Upper lobe of left lung (tissue), 6 donors: ENCODE results near the gene MTMR4. TPM values are rescaled to one million over a fixed set of nuclear protein-coding genes. Genes with fewer than 3 reads are reported as not detected.
"Not testable (repeated sequence)": the region's sequence is repeated elsewhere in the genome, so short reads cannot be mapped to it uniquely, and the experiment has no call there.

Experiments used
- ATAC-seq, 2 donors: fragments of 200-7000 bp; cut with Tn5 transposase; one replicate each; pipeline ENCODE4 v1.9.1; 2022; ENCODE audit warnings: mild to moderate bottlenecking in 2 of 2, moderate library complexity in 2 of 2; ENCODE audit not compliant: low FRiP score in 2 of 2
- DNase-seq, 2 donors: peaks; one replicate each; pipeline ENCODE4 v3.0.0-alpha.2; 2019 to 2020
- H3K27ac ChIP-seq, 4 donors: fragments of 200-600 bp; sonication (generic); one replicate each; pipeline ENCODE4 v1.5.1; 2016 to 2019
- H3K27me3 ChIP-seq, 4 donors: fragments of 200-600 bp; sonication (generic); one replicate each; pipeline ENCODE4 v1.5.1; 2017 to 2019
- H3K36me3 ChIP-seq, 4 donors: fragments of 200-600 bp; sonication (generic); one replicate each; pipeline ENCODE4 v1.5.1; 2016 to 2019
- H3K4me1 ChIP-seq, 4 donors: fragments of 200-600 bp; sonication (generic); one replicate each; pipeline ENCODE4 v1.5.1; 2018 to 2019
- H3K4me3 ChIP-seq, 4 donors: fragments of 200-600 bp; sonication (generic); one replicate each; pipeline ENCODE4 v1.5.1; 2017 to 2019; ENCODE audit warnings: mild to moderate bottlenecking in 2 of 4, moderate library complexity in 1 of 4
- H3K9me3 ChIP-seq, 4 donors: fragments of 200-600 bp; sonication (generic); one replicate each; pipeline ENCODE4 v1.5.1; 2018 to 2019
- CTCF ChIP-seq, 6 experiments: fragments of 450-650 bp in 4 of 6; fragments of 200-600 bp in 2 of 6; sonication (generic) in 2 of 6; IDR thresholded peaks; one replicate each; pipeline ENCODE4 v1.5.1; 2016 to 2019; ENCODE audit warnings: antibody characterized with exemption in 6 of 6
- EP300 ChIP-seq, 4 donors: sonication (generic); formaldehyde crosslinking; IDR thresholded peaks; one replicate each; pipeline ENCODE4 v1.5.1; 2017; ENCODE audit warnings: antibody characterized with exemption in 4 of 4, control low read depth in 2 of 4
- POLR2A ChIP-seq, 4 donors: fragments of 450-650 bp; IDR thresholded peaks; one replicate each; pipeline ENCODE4 v1.5.1; 2016 to 2017; ENCODE audit warnings: antibody characterized with exemption in 4 of 4, mild to moderate bottlenecking in 2 of 4
- POLR2AphosphoS5 ChIP-seq, 2 donors: sonication (generic); formaldehyde crosslinking; IDR thresholded peaks; one replicate each; pipeline ENCODE4 v1.5.1; 2017; ENCODE audit warnings: antibody characterized with exemption in 2 of 2
- WGBS, 2 donors: methylation state at CpG; one replicate each; pipeline ENCODE4 v1.1.5; 2017 to 2018; 5-methylcytosine and 5-hydroxymethylcytosine counted together
- total RNA-seq, 6 donors: library from RNA; depleted of rRNA in 4 of 6; stranded (reverse); fragments of >200 nt in 4 of 6; gene quantifications; one replicate each; pipeline versions ENCODE4 v1.1.0 to v1.2.1, GENCODE V29; 2016 to 2021
- donor health status: DM: no; HTN: no; CAD: no; lungs with moderate emphysema.
- donor health status: DM: no; HTN: yes; CAD: no; lungs with severe emphysema.

The MTMR4 gene
- total RNA-seq, 6 donors from 2014 or later, result 19.6 to 56.6 (median 34.9) TPM

GRCh38 chr17:58488428-58488890 is 26.0 kb downstream of the MTMR4 start:
- ATAC-seq (no peak), DNase-seq (no peak)
- H3K9me3 ChIP-seq, result no peaks in the 10 kb centered on the region
- TF ChIP-seq EP300 (IDR thresholded peaks at IDR 0.05), result no peak
- no peak for TF ChIP-seq POLR2AphosphoS5 (IDR thresholded peaks at IDR 0.05)
- TF ChIP-seq POLR2A (IDR thresholded peaks at IDR 0.05), result no peak
- no peak for TF ChIP-seq CTCF (IDR thresholded peaks at IDR 0.05)
- 90 to 92% methylated on average over 6 to 26 of the region's 26 CpGs for WGBS, 2 donors
- no peaks in the 10 kb centered on the region for H3K4me1 ChIP-seq
- H3K36me3 ChIP-seq, result peaks cover 29 to 60% (median 48%) of the 10 kb centered on the region in 4 donors
- no peaks in the 10 kb centered on the region for H3K27me3 ChIP-seq
- no peak overlapping the region for H3K27ac ChIP-seq
- H3K4me3 ChIP-seq, result no peak overlapping the region

GRCh38 chr17:58487589-58488427 is 26.6 kb downstream of the MTMR4 start, which contains the start of gene HSF5:
HSF5 (minus strand) TSS chr17:58488408; CDS start chr17:58488274, 134 bp downstream.
- H3K36me3 ChIP-seq, result peaks cover 25 to 53% (median 42%) of the 10 kb centered on the region in 4 donors
- no peaks in the 10 kb centered on the region for H3K9me3 ChIP-seq
- H3K4me1 ChIP-seq, result no peaks in the 10 kb centered on the region
- ATAC-seq (peak in 1 of 2 donors; percentile 65), DNase-seq (peak; percentile 44 to 92)
- no peak within 1 kb of the TSS for H3K27ac ChIP-seq
- WGBS, 2 donors, result 64 to 84% methylated on average over 40 to 91 of the region's 98 CpGs
- no peaks in the 10 kb centered on the region for H3K27me3 ChIP-seq
- H3K4me3 ChIP-seq, result peak within 1 kb of the TSS in 3 of 4 donors; percentile 5 to 35 (median 32)
- peak in 4 of 6 experiments; percentile 9 to 43 (median 28) for TF ChIP-seq CTCF (IDR thresholded peaks at IDR 0.05)
- TF ChIP-seq POLR2A (IDR thresholded peaks at IDR 0.05), result no peak
- TF ChIP-seq EP300 (IDR thresholded peaks at IDR 0.05), result no peak
- TF ChIP-seq POLR2AphosphoS5 (IDR thresholded peaks at IDR 0.05), result no peak

GRCh38 chr17:58484600-58484999 is 29.8 kb downstream of the MTMR4 start:
- Histone ChIP-seq H3K4me1 (no peaks in the 10 kb centered on the region), H3K36me3 (peaks cover 3 to 23% (median 10%) of the 10 kb centered on the region in 4 donors), H3K27me3 (no peaks in the 10 kb centered on the region), H3K9me3 (no peaks in the 10 kb centered on the region), H3K4me3 (no peak overlapping the region), H3K27ac (no peak overlapping the region)
- WGBS, 2 donors, result 92 to 93% methylated on average over 3 of the region's 3 CpGs
- DNase-seq (no peak), ATAC-seq (no peak)
- TF ChIP-seq EP300 (IDR thresholded peaks at IDR 0.05), result no peak
- TF ChIP-seq POLR2AphosphoS5 (IDR thresholded peaks at IDR 0.05), result no peak
- TF ChIP-seq CTCF (IDR thresholded peaks at IDR 0.05), result no peak
- TF ChIP-seq POLR2A (IDR thresholded peaks at IDR 0.05), result no peak

- not testable (repeated sequence) for H3K4me3 ChIP-seq, H3K27me3 ChIP-seq, H3K4me1 ChIP-seq, ATAC-seq, H3K36me3 ChIP-seq, H3K9me3 ChIP-seq, DNase-seq, H3K27ac ChIP-seq
- 90 to 93% methylated on average over 5 of the region's 5 CpGs for WGBS, 2 donors
Measured at GRCh38 chr17:58481798-58482197, 32.6 kb downstream of the MTMR4 start.

- no peak overlapping the region for H3K27ac ChIP-seq
- WGBS, 2 donors, result 66 to 82% methylated on average over 6 of the region's 6 CpGs
- no peaks in the 10 kb centered on the region for H3K4me1 ChIP-seq
- no peak for DNase-seq
- TF ChIP-seq EP300 (IDR thresholded peaks at IDR 0.05), result no peak
- TF ChIP-seq POLR2A (IDR thresholded peaks at IDR 0.05), result no peak
- no peak for TF ChIP-seq CTCF (IDR thresholded peaks at IDR 0.05)
- TF ChIP-seq POLR2AphosphoS5 (IDR thresholded peaks at IDR 0.05), result no peak
- ATAC-seq, result no peak
- H3K27me3 ChIP-seq, result no peaks in the 10 kb centered on the region
- no peak overlapping the region for H3K4me3 ChIP-seq
- H3K9me3 ChIP-seq, result no peaks in the 10 kb centered on the region
- no peaks in the 10 kb centered on the region for H3K36me3 ChIP-seq
Measured at GRCh38 chr17:58480090-58480489, 34.3 kb downstream of the MTMR4 start.
